Stomach (tissue), 4 donors: Measurements from ENCODE around the gene GALM.

Experiments
- CTCF ChIP-seq, 7 experiments: fragments of 450-650 bp in 4 of 7; fragments of 200-600 bp in 3 of 7; sonication (generic) in 3 of 7; IDR thresholded peaks; one replicate each; pipeline ENCODE4 v1.5.1; 2016 to 2019; ENCODE audit warnings: antibody characterized with exemption in 7 of 7, control low read depth in 2 of 7, mild to moderate bottlenecking in 1 of 7
- POLR2A ChIP-seq, 4 donors: fragments of 450-650 bp; IDR thresholded peaks; one replicate each; pipeline ENCODE4 v1.6.1; 2016; ENCODE audit warnings: antibody characterized with exemption in 4 of 4, control low read depth in 2 of 4, mild to moderate bottlenecking in 1 of 4, moderate library complexity in 1 of 4
- POLR2AphosphoS5 ChIP-seq, 3 donors: sonication (generic); formaldehyde crosslinking; IDR thresholded peaks; one replicate each; pipeline ENCODE4 v1.6.1; 2016; ENCODE audit warnings: antibody characterized with exemption in 3 of 3

DNA sequence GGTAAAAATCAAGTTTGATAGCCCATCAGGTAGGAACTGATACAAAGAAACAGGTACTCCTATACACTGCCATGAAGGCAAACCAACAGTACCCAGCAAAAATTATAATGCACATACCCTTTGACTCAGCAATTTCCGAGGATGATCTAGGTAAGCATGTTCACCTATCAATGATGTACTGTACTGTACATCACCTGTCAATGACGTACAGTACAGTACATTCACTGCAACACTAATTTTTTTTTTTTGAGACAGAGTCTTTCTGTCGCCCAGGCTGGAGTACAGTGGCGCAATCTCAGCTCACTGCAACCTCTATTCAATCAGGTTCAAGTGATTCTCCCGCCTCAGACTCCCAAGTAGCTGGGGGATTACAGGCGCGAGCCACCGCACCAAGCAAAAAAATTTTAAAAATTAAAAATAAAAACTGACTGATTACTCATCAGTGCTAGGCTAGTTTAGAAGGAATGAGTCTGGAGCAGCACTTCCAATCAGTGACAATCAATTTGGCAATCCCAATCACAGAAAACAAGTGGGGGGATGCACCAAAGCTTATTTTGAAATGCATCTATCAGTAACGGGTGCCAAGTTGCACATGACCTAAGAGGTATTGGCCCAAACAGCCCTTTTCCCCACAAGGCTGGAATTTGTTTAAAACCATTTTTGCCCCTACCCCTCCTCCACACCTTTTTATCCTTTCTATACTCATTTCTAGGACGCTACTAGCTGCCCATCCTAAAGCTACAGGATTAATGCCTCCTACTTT lies 77.1 kb downstream of the GALM start:
- TF ChIP-seq CTCF (IDR thresholded peaks at IDR 0.05), result no peak
- no peak for TF ChIP-seq POLR2A (IDR thresholded peaks at IDR 0.05)
- no peak for TF ChIP-seq POLR2AphosphoS5 (IDR thresholded peaks at IDR 0.05)
